Dendritic cell treated with granulocyte-macrophage colony-stimulating factor and Interleukin-4, amounts not matched to agents 40 ng/mL and 50 ng/mL, for 4 days (primary cell): ENCODE measurements around the gene PPFIA1.

Experiments used
- H3K27ac Mint-ChIP-seq: one replicate; pipeline ENCODE4 v1.8.0; 2022; ENCODE audit warnings: mild to moderate bottlenecking, mixed read lengths
- H3K27me3 Mint-ChIP-seq: one replicate; pipeline ENCODE4 v1.8.0; 2022; ENCODE audit warnings: mild to moderate bottlenecking, mixed read lengths
- H3K36me3 Mint-ChIP-seq: one replicate; pipeline ENCODE4 v1.8.0; 2022; ENCODE audit warnings: low read depth, mixed read lengths
- H3K4me1 Mint-ChIP-seq: one replicate; pipeline ENCODE4 v1.8.0; 2022; ENCODE audit warnings: low read depth, mixed read lengths
- H3K4me3 Mint-ChIP-seq: one replicate; pipeline ENCODE4 v1.8.0; 2022; ENCODE audit warnings: mild to moderate bottlenecking, moderate library complexity, mixed read lengths
- H3K9me3 Mint-ChIP-seq: one replicate; pipeline ENCODE4 v1.8.0; 2022; ENCODE audit warnings: mixed read lengths
- intact Hi-C: fragments of 100-400 bp; cut with micrococcal nuclease; formaldehyde crosslinking; loops from one replicate; pipeline ENCODE4 v1.15.0; 2022

Gene PPFIA1

DNA sequence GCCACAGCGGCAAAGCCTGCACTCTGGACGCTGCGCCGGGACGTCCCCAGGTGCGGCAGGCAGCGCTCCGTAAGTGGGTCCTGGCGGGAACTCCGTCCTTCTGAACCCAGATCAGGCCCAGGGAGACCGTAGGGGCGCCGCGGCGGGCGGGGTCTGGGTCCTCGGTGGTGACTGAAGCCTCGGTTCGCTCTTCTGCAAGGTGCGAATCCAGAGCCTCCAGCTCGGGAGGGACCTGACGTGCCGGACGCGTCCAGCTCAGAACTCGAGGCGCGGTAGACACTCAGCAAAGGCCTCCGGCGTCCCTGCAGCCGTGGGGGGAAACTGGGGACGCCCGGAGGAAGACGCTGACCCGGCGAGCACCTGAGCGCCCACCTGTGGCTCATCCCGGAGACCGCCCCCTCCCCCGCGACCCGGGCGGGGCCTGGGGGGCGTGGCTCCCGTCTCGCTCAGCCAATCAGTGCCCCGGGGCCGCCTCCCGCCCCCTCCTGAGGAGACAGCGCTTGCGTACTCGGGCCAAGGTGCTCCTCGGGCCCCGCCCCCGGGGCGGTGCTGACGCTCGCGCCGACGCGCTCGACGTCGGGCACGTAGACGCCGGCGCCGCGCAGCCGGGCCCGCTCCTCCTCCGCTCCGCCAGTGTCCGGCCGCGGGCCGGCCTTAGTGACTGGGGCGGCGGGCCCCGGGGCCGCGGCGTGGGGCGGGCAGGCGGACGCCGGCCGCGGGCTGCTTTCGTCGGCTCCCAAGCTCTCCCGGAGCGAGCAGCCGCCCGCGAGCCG is at the start of gene PPFIA1:
Gene PPFIA1 (plus strand): TSS at position 587 of the 773 bp plus-strand sequence. CDS start 1,483 bp downstream, outside the sequence.
- peak within 1 kb of the TSS; percentile 82 for H3K27ac Mint-ChIP-seq
- H3K9me3 Mint-ChIP-seq = no peaks in the 10 kb centered on the region
- H3K36me3 Mint-ChIP-seq = peaks cover 40% of the 10 kb centered on the region
- H3K4me1 Mint-ChIP-seq = peaks cover 36% of the 10 kb centered on the region
- H3K27me3 Mint-ChIP-seq = peaks cover 36% of the 10 kb centered on the region
- intact Hi-C loops = loop anchor here (5.0 kb wide), 3 partner anchors 57 to 127 kb away; partner anchors contain the start of genes CTTN and FADD
- peak within 1 kb of the TSS; percentile 91 for H3K4me3 Mint-ChIP-seq

DNA sequence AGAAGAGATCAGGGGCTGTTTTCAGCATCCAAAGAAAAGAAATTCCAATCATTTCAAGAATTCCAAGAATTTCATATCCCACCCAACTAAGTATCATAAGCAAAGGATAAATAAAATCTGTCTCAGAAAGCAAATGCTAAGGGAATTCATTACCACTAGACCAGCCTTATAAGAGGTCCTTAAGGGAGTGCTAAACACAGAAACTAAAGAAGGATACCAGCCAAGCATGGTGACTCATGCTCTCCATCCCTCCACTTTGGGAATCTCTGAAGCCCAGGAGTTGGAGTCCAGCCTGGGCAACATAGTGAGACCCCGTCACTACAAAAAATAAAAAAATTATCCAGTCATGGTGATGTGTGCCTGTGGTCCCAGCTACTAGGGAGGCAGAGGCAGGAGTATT is 49.6 kb upstream of the PPFIA1 start:
- no peak overlapping the region for H3K4me3 Mint-ChIP-seq
- no peaks in the 10 kb centered on the region for H3K36me3 Mint-ChIP-seq
- intact Hi-C loops = no loop called here
- H3K9me3 Mint-ChIP-seq = no peaks in the 10 kb centered on the region
- no peaks in the 10 kb centered on the region for H3K4me1 Mint-ChIP-seq
- peaks cover 38% of the 10 kb centered on the region for H3K27me3 Mint-ChIP-seq
- no peak overlapping the region for H3K27ac Mint-ChIP-seq

DNA sequence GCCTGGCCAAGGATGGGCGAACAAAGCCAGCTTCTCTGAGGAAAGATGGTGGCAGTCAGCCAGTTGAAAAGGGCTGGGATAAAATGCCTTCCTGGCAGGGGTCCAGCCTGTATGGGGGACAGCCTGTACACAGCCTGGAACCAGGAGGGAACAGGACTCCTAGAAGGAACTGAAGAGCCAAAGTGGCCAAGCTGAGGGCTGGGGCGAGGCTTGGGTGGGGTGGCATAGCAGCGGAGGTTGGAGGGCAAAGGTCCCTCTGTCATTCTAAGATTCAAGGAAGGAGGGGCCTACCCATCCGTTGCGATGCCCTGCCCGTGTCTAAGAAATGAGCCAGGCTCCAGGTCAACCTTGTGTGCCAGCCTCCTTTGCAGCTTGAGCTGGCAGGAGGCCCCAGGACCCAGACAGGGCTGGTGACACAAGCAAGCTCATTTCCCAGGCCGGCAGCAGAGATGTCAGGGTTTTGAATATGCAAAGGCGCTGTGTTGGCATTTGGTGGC is 44.8 kb upstream of the PPFIA1 start:
- no peak overlapping the region for H3K27ac Mint-ChIP-seq
- intact Hi-C loops = no loop called here
- H3K4me3 Mint-ChIP-seq = no peak overlapping the region
- H3K4me1 Mint-ChIP-seq = no peaks in the 10 kb centered on the region
- no peaks in the 10 kb centered on the region for H3K36me3 Mint-ChIP-seq
- no peaks in the 10 kb centered on the region for H3K9me3 Mint-ChIP-seq
- peaks cover 19% of the 10 kb centered on the region for H3K27me3 Mint-ChIP-seq

DNA sequence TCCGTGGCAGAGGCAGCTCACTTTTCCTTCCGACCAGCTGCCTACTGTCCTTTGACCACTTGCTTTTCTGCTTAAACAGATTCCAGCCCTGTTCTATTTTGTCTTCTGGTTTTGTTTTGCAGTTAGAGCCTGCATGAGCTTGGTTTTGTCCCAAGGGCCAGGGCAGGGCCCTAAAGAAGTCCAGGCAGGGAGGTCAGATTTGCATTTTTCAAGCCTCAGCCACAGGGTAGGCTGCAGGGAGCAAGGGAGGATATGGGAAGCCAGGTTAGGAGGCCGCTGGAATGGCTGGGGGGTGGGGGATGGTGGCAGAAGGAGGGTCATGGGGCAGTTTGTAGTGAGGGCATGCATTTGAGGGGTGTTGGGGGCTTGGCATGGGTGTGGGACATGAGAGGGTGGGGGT is 44.3 kb upstream of the PPFIA1 start:
- Mint-ChIP-seq H3K36me3 (no peaks in the 10 kb centered on the region), H3K27ac (no peak overlapping the region), H3K4me3 (no peak overlapping the region), H3K9me3 (no peaks in the 10 kb centered on the region), H3K27me3 (peaks cover 19% of the 10 kb centered on the region), H3K4me1 (no peaks in the 10 kb centered on the region)
- intact Hi-C loops = no loop called here

DNA sequence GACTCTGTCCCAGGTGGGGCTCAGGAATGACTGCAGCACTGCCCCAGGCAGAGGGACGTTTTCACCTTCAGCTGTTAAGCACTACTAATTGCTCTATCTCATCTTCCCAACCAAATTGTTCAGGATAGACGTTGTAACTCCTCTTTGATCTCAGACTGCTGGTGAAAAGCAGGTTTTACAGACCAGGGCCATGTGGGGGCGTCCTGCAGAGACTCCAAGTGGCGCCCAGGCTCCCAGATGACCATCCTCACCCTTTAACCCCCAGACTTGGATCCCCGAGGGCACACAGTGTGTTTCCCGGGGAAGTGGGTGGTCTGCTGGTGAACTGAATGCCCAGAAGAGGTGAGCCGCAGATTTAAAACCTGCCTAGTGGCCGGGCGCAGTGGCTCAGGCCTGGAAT is 43.5 kb upstream of the PPFIA1 start:
- Mint-ChIP-seq H3K9me3 (no peaks in the 10 kb centered on the region), H3K4me3 (no peak overlapping the region), H3K4me1 (no peaks in the 10 kb centered on the region), H3K36me3 (no peaks in the 10 kb centered on the region), H3K27me3 (peaks cover 19% of the 10 kb centered on the region), H3K27ac (no peak overlapping the region)
- intact Hi-C loops = no loop called here

- no peaks in the 10 kb centered on the region for H3K36me3 Mint-ChIP-seq
- H3K9me3 Mint-ChIP-seq = no peaks in the 10 kb centered on the region
- no peak overlapping the region for H3K27ac Mint-ChIP-seq
- H3K4me3 Mint-ChIP-seq = no peak overlapping the region
- intact Hi-C loops = no loop called here
- H3K4me1 Mint-ChIP-seq = no peaks in the 10 kb centered on the region
- peaks cover 14% of the 10 kb centered on the region for H3K27me3 Mint-ChIP-seq
Observed at GRCh38 chr11:70229737-70230136, 40.8 kb upstream of the PPFIA1 start.

DNA sequence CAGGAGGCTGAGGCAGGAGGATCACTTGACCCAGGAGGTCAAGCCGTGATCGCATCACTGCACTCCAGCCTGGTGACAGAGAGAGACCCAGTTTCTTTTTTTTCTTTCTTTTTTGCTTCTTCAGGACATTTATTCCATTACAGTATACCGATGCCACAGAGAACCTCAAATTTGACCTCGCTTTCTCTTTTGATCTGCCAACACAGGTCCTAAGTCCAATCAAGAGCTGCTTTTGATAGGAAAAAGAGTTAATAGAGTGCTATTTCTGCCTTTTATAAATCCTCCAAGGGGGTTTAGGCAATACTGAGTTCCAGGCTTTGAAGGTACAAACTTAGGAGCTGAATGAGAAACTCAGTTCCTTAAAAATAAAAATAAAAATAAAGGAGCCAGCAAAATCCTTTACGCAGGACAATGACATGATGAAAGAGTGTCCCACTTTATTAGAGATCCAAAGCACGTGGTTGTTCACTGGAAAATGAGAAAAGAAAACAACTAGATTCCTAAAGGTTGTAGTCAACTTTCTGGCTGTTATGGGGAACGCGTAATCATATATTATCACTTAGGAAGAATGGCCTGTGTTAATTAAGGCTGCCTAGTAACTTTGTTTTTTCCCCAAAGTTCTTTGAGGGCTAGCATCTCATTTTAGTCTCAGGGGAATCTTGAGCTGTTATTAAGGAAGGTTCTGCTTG is 40.2 kb upstream of the PPFIA1 start:
- intact Hi-C loops = no loop called here
- no peaks in the 10 kb centered on the region for H3K4me1 Mint-ChIP-seq
- peaks cover 8% of the 10 kb centered on the region for H3K27me3 Mint-ChIP-seq
- no peak overlapping the region for H3K27ac Mint-ChIP-seq
- H3K4me3 Mint-ChIP-seq = no peak overlapping the region
- H3K9me3 Mint-ChIP-seq = no peaks in the 10 kb centered on the region
- H3K36me3 Mint-ChIP-seq = no peaks in the 10 kb centered on the region

DNA sequence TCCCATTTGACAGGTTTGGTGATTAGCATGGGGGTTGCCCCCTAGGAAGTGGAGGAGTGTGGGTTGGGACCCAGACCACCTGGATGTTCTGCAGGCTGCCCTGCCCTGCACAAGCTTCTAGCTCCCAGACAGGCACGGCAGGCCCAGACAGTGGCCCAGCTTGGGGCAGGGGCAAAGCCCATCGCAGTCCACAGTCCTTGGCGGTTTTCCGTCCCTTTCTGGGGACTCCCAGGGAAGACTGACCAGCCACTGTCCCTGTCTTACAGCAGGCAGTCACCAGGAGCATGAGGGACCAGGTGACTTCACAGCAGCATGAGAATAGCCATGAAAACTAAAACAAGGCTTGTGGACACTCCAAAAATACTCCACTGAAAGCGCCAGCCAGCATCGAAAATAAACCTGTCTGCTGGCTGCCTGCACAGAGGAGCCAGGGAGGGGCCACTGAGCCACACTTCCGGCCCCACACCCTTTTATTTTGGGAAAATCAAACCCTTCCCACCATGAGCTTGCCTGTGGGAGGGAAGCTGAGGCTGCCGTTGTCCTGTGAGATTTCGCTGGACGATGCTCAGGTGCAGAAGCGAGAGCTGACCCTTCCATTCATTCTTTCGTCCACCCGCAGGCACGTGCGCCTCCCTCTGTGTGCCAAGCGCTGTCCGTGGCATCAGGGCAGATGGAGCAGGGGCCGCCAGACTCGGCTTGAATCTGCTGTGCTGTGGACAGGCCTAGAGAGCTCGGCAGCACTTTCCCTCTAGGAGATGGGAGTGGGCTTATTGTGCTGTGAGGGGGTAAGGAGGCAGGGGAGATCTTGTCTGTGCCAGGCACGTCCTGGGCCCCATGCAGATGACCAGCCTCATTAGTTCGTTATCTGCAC is 39.4 kb upstream of the PPFIA1 start:
- Mint-ChIP-seq H3K9me3 (no peaks in the 10 kb centered on the region), H3K27ac (no peak overlapping the region), H3K27me3 (peaks cover 5% of the 10 kb centered on the region), H3K36me3 (no peaks in the 10 kb centered on the region), H3K4me3 (no peak overlapping the region), H3K4me1 (no peaks in the 10 kb centered on the region)
- intact Hi-C loops = no loop called here

- intact Hi-C loops = no loop called here
- Mint-ChIP-seq H3K4me1 (no peaks in the 10 kb centered on the region), H3K27ac (no peak overlapping the region), H3K4me3 (no peak overlapping the region), H3K27me3 (peaks cover 6% of the 10 kb centered on the region), H3K36me3 (no peaks in the 10 kb centered on the region), H3K9me3 (no peaks in the 10 kb centered on the region)
Observed at GRCh38 chr11:70233034-70233433, 37.5 kb upstream of the PPFIA1 start.

- Mint-ChIP-seq H3K27ac (no peak overlapping the region), H3K4me3 (no peak overlapping the region), H3K36me3 (no peaks in the 10 kb centered on the region), H3K4me1 (no peaks in the 10 kb centered on the region), H3K27me3 (peaks cover 6% of the 10 kb centered on the region), H3K9me3 (no peaks in the 10 kb centered on the region)
- intact Hi-C loops = no loop called here
Observed at GRCh38 chr11:70233511-70233934, 37.0 kb upstream of the PPFIA1 start.

DNA sequence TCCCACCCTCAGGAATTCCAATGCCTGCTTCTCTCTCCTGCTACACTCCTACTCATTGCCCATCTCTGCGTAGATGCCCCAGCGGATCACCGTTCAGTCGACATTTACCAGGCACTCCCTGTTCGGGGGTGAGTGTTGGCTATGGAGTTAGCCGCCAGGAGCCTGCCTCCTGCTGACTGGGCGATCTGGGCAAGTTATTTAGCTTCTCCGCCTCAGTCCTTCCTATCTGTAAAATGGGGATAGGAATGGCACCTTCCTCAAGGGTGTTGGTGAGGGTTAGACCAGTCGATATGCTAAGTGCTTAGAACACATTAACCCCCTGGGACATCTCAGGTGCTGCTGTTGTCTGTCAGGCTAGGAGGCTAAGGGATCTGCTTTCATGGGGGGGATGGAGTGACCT is 36.5 kb upstream of the PPFIA1 start:
- H3K4me3 Mint-ChIP-seq = no peak overlapping the region
- peaks cover 7% of the 10 kb centered on the region for H3K27me3 Mint-ChIP-seq
- no peak overlapping the region for H3K27ac Mint-ChIP-seq
- H3K9me3 Mint-ChIP-seq = no peaks in the 10 kb centered on the region
- intact Hi-C loops = no loop called here
- no peaks in the 10 kb centered on the region for H3K4me1 Mint-ChIP-seq
- no peaks in the 10 kb centered on the region for H3K36me3 Mint-ChIP-seq

GRCh38 chr11:70240337-70240736 is 30.2 kb upstream of the PPFIA1 start:
- no peaks in the 10 kb centered on the region for H3K9me3 Mint-ChIP-seq
- no peak overlapping the region for H3K27ac Mint-ChIP-seq
- H3K27me3 Mint-ChIP-seq = peaks cover 17% of the 10 kb centered on the region
- intact Hi-C loops = no loop called here
- H3K36me3 Mint-ChIP-seq = no peaks in the 10 kb centered on the region
- no peaks in the 10 kb centered on the region for H3K4me1 Mint-ChIP-seq
- H3K4me3 Mint-ChIP-seq = no peak overlapping the region

DNA sequence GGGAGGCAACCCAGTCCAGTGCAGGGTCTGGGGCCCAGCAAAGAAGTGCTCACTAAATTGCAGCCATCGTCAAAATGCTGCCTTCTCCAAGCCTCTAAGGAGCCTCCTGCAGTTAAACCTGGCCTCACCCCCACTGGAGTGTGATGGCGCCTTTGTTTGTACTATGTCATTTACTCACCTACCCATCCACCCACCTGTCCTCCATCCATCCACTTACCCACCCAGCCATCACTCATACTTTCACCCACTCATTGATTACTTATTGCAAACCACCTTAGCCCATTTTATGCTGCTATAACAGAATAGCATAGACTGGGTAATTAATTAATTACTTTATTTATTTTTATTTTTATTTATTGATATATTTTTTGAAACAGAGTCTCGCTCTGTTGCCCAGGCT is 28.8 kb upstream of the PPFIA1 start:
- Mint-ChIP-seq H3K36me3 (no peaks in the 10 kb centered on the region), H3K27me3 (peaks cover 20% of the 10 kb centered on the region), H3K27ac (no peak overlapping the region), H3K4me3 (no peak overlapping the region), H3K9me3 (peaks cover 1% of the 10 kb centered on the region), H3K4me1 (no peaks in the 10 kb centered on the region)
- intact Hi-C loops = no loop called here

DNA sequence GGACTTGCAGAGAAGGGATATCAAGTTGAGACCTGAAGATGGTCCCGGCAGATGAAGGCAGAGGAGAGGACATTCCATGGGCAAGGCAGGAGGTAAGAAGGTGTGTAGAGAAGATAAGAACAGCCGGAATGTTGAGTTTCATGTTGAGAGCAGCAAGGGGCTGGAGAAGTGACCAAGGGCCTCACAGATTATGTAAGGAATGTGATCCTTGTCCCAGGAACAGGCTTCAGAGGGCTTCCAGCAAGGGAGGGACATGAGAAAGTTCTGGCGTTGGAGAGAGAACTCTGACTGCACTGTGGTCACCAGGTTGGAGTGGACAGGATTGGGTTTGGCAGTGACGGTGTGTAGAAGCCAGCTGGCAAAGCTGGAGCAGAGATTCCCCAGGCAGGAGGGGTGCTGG is 27.6 kb upstream of the PPFIA1 start:
- peaks cover 23% of the 10 kb centered on the region for H3K27me3 Mint-ChIP-seq
- intact Hi-C loops = no loop called here
- no peaks in the 10 kb centered on the region for H3K36me3 Mint-ChIP-seq
- H3K27ac Mint-ChIP-seq = no peak overlapping the region
- H3K4me3 Mint-ChIP-seq = no peak overlapping the region
- peaks cover 8% of the 10 kb centered on the region for H3K9me3 Mint-ChIP-seq
- peaks cover 9% of the 10 kb centered on the region for H3K4me1 Mint-ChIP-seq
